Endothelial cell of umbilical vein (primary cell): ENCODE measurements around the gene CCDC180. TPM values are rescaled to one million over a fixed set of nuclear protein-coding genes. Genes with fewer than 3 reads are reported as not detected.

Experiments used
- BruUV-seq: library from RNA; stranded (reverse); fragments of 400-500 nt; replicated peaks from 2 replicates; lab custom pipeline; 2021; lab: Mats Ljungman, UMichigan
- CTCF ChIA-PET: fragments of 300-600, 350-600 bp; sonication (Branson Sonifier 250); formaldehyde crosslinking; loops from one replicate; lab custom pipeline; 2021; ENCODE audit warnings: antibody characterized with exemption, inconsistent platforms; lab: Charles Lee
- POLR2A ChIA-PET: fragments of 300-600, 350-600 bp; sonication (Branson Sonifier 250); formaldehyde crosslinking; loops from one replicate; lab custom pipeline; 2021; ENCODE audit warnings: antibody characterized with exemption, inconsistent platforms; lab: Charles Lee
- DNase-seq: peaks from one replicate; pipeline ENCODE4 v3.0.0-alpha.2; 2011; ENCODE audit warnings: low read depth, low spot score
- FAIRE-seq: peaks from 2 replicates; lab custom pipeline; 2011; peaks lifted over from hg19 to GRCh38; lab: Jason Lieb, UNC
- H2AFZ ChIP-seq: 2 replicates; pipeline ENCODE4 v1.6.0; 2012; ENCODE audit warnings: low read depth, low read length, control low read depth, inconsistent platforms
- H3K27ac ChIP-seq: 2 replicates; pipeline ENCODE4 v1.5.1; 2011; ENCODE audit warnings: low read depth, mild to moderate bottlenecking, control low read depth, low read length, moderate library complexity; ENCODE audit not compliant: insufficient read depth
- H3K27me3 ChIP-seq, 2 experiments: 2 replicates each; pipeline versions ENCODE4 v1.6.0 to v1.6.1; 2011; ENCODE audit warnings: low read length in 2 of 2, mixed read lengths in 1 of 2; ENCODE audit not compliant: control insufficient read depth in 2 of 2, insufficient read depth in 2 of 2
- H3K36me3 ChIP-seq, 2 experiments: 2 replicates in 1 of 2; 3 replicates in 1 of 2; pipeline ENCODE4 v1.5.1; 2011; ENCODE audit warnings: low read length in 2 of 2, mild to moderate bottlenecking in 1 of 2, moderate library complexity in 1 of 2; ENCODE audit not compliant: control insufficient read depth in 2 of 2, insufficient read depth in 2 of 2; ENCODE audit errors: extremely low read depth in 1 of 2
- H3K4me1 ChIP-seq: 3 replicates; pipeline ENCODE4 v1.5.1; 2011; ENCODE audit warnings: mild to moderate bottlenecking, low read length; ENCODE audit not compliant: control insufficient read depth, insufficient read depth; ENCODE audit errors: extremely low read depth
- H3K4me2 ChIP-seq: 2 replicates; pipeline ENCODE4 v1.6.1; 2011; ENCODE audit warnings: low read length, control low read depth, mixed read lengths; ENCODE audit not compliant: insufficient read depth
- H3K4me3 ChIP-seq, 3 experiments: fragments of 200-600 bp in 1 of 3; sonication (generic), shearing (Covaris generic) in 1 of 3; replicated peaks in 1 of 3; 2 replicates each; pipeline ENCODE4 v1.5.1; 2011 to 2016; ENCODE audit warnings: control low read depth in 3 of 3, low read length in 3 of 3, mild to moderate bottlenecking in 2 of 3, inconsistent platforms in 1 of 3, low read depth in 1 of 3, moderate library complexity in 1 of 3; ENCODE audit not compliant: insufficient read depth in 1 of 3
- H3K79me2 ChIP-seq: 2 replicates; pipeline ENCODE4 v1.6.0; 2012; ENCODE audit warnings: low read length, inconsistent platforms; ENCODE audit not compliant: control insufficient read depth, insufficient read depth
- H3K9ac ChIP-seq: replicated peaks from 2 replicates; pipeline ENCODE3; 2011; ENCODE audit warnings: low read length, control low read depth; ENCODE audit not compliant: insufficient read depth; ENCODE audit errors: extremely low read depth
- H3K9me1 ChIP-seq: replicated peaks from 3 replicates; pipeline ENCODE4 v1.6.0; 2011; ENCODE audit warnings: mild to moderate bottlenecking, low read length; ENCODE audit not compliant: control insufficient read depth, insufficient read depth; ENCODE audit errors: extremely low read depth
- H3K9me3 ChIP-seq: replicated peaks from 2 replicates; pipeline ENCODE4 v1.5.1; 2012; ENCODE audit warnings: low read length, inconsistent platforms; ENCODE audit not compliant: control insufficient read depth, insufficient read depth
- H4K20me1 ChIP-seq: replicated peaks from 2 replicates; pipeline ENCODE3; 2011; ENCODE audit warnings: mild to moderate bottlenecking, low read length; ENCODE audit not compliant: control insufficient read depth, insufficient read depth; ENCODE audit errors: extremely low read depth
- CTCF ChIP-seq, 2 donors: IDR thresholded peaks; 1 replicate in 1 of 2; 2 replicates in 1 of 2; pipeline ENCODE4 v1.5.1; 2011; ENCODE audit warnings: low read length in 2 of 2, mild to moderate bottlenecking in 2 of 2, moderate library complexity in 2 of 2, control low read depth in 1 of 2, inconsistent platforms in 1 of 2, low read depth in 1 of 2; ENCODE audit not compliant: insufficient read depth in 1 of 2; ENCODE audit errors: extremely low read depth in 1 of 2
- EZH2 ChIP-seq: IDR thresholded peaks from 2 replicates; pipeline ENCODE4 v1.6.1; 2012; ENCODE audit warnings: borderline replicate concordance, low read depth, mild to moderate bottlenecking, moderate library complexity, low read length, inconsistent platforms; ENCODE audit not compliant: severe bottlenecking
- FOS ChIP-seq: IDR thresholded peaks from 2 replicates; pipeline ENCODE4 v1.6.1; 2011; ENCODE audit warnings: mild to moderate bottlenecking, low read length, moderate library complexity, borderline replicate concordance; ENCODE audit not compliant: insufficient read depth
- GATA2 ChIP-seq: IDR thresholded peaks from 2 replicates; pipeline ENCODE4 v1.7.0; 2011; ENCODE audit warnings: low read depth, mild to moderate bottlenecking, moderate library complexity, mixed read lengths, low read length; ENCODE audit not compliant: insufficient read length, insufficient read depth
- JUN ChIP-seq: IDR thresholded peaks from 2 replicates; pipeline ENCODE4 v1.6.1; 2011; ENCODE audit warnings: borderline replicate concordance, low read depth; ENCODE audit not compliant: insufficient read length, insufficient read depth
- MAX ChIP-seq: IDR thresholded peaks from 2 replicates; pipeline ENCODE4 v1.6.1; 2011; ENCODE audit not compliant: insufficient read depth, insufficient read length
- MYC ChIP-seq: IDR thresholded peaks from one replicate; pipeline ENCODE4 v1.6.1; 2011; ENCODE audit warnings: mild to moderate bottlenecking, low read depth, low read length
- POLR2A ChIP-seq: IDR thresholded peaks from 2 replicates; pipeline ENCODE4 v1.6.1; 2012; ENCODE audit warnings: low read depth, mild to moderate bottlenecking, control low read depth, low read length
- POLR2AphosphoS5 ChIP-seq: IDR thresholded peaks from 2 replicates; pipeline ENCODE4 v1.6.1; 2012; ENCODE audit warnings: low read depth, mild to moderate bottlenecking, control low read depth, low read length, moderate library complexity; ENCODE audit not compliant: insufficient read depth
- dilution Hi-C: fragments of 300-500 bp; cut with MboI; formaldehyde crosslinking; loops from one replicate; pipeline ENCODE4 v1.15.0; 2019; ENCODE audit warnings: low sequenced_read_pairs; ENCODE audit not compliant: extremely low pct_ligation_motif_present
- intact Hi-C: fragments of 100-400 bp; cut with micrococcal nuclease; formaldehyde crosslinking; loops from one replicate; pipeline ENCODE4 v1.10.0; 2022
- polyA plus RNA-seq, 4 experiments: library from polyadenylated mRNA; depleted of rRNA in 3 of 4; stranded (reverse) in 3 of 4; unstranded in 1 of 4; fragments of >200 nt; gene quantifications; 2 replicates each; pipeline versions ENCODE4 v1.2.1 to v1.2.3, GENCODE V29; 2011 to 2012; ENCODE audit warnings: missing spikeins in 1 of 4
- total RNA-seq: library from RNA; stranded (reverse); gene quantifications from 2 replicates; pipeline ENCODE4 v1.2.3, GENCODE V29; 2021

CCDC180 gene
- total and polyA plus RNA-seq, 2 donors (not counting 3 experiments of a cell fraction or from before 2014, with no cell fraction given) = 0.30 to 2.5 TPM

- ChIA-PET POLR2A (no interaction called here), CTCF (no interaction called here)
- Histone ChIP-seq H3K9me3 (no peaks in the 10 kb centered on the region), H3K27me3 (no peaks in the 10 kb centered on the region), H3K9me1 (no peaks in the 10 kb centered on the region), H2AFZ (no peak overlapping the region), H3K36me3 (no peaks in the 10 kb centered on the region), H3K4me1 (peaks cover 15% of the 10 kb centered on the region), H3K9ac (no peak overlapping the region), H3K4me3 (no peak overlapping the region), H4K20me1 (no peaks in the 10 kb centered on the region), H3K27ac (no peak overlapping the region), H3K4me2 (no peak overlapping the region), H3K79me2 (no peaks in the 10 kb centered on the region)
- dilution Hi-C loops = no loop called here
- no peak for FAIRE-seq
- intact Hi-C loops = no loop called here
- TF ChIP-seq FOS (no peak), POLR2A (no peak), EZH2 (no peak), JUN (no peak), CTCF (IDR thresholded peaks at IDR 0.05; ENCODE audit: extremely low read depth in 1 of 2, insufficient read depth in 1 of 2, low read depth in 1 of 2, low read length in 2 of 2) (no peak), GATA2 (no peak), MYC (no peak), MAX (no peak), POLR2AphosphoS5 (no peak)
- DNase-seq = no peak
- no TSS peak for BruUV-seq
Observed at GRCh38 chr9:97297889-97298288, 9.6 kb upstream of the CCDC180 start.
